GM12892 (cell line): ENCODE measurements around the gene MFSD6.

Source experiments
- POLR2A ChIP-seq: IDR thresholded peaks from 2 replicates; pipeline ENCODE4 v1.6.1; 2011; ENCODE audit warnings: low read depth, low read length, control low read depth
- POLR2AphosphoS5 ChIP-seq: IDR thresholded peaks from 2 replicates; pipeline ENCODE4 v1.6.1; 2011; ENCODE audit warnings: low read depth, low read length, control low read depth

DNA sequence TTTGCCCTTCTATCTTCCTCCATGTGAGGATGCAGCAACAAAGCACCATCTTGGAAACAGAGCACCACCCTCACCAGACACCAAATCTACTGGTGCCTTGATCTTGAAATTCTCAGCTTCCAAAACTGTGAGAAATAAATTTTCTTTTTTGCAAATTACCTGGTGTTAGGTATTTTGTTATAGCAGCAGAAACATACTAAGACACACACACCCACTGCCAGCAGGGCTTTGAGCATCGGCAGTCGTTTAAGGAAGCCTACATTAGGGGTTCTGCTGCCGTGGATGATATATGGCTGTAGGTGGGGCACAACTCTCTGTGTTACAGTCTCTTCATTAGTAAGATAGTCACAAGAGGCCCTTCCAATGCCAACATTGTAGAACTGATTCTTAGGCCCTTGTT lies 20.7 kb upstream of the MFSD6 start:
- no peak for TF ChIP-seq POLR2A
- no peak for TF ChIP-seq POLR2AphosphoS5
